Kidney (tissue), 14 donors: ENCODE results near the gene RYR2. TPM values are rescaled to one million over a fixed set of nuclear protein-coding genes. Genes with fewer than 3 reads are reported as not detected.

Experiments
- DNase-seq, 5 donors: peaks; one replicate each; pipeline ENCODE4 v3.0.0-alpha.2; 2013 to 2020
- FAIRE-seq: peaks from 2 replicates; lab custom pipeline; 2012; peaks lifted over from hg19 to GRCh38; lab: Jason Lieb, UNC
- H3K27ac ChIP-seq, 2 donors: one replicate each; pipeline ENCODE4 v1.7.0; 2013; ENCODE audit warnings: low read depth in 2 of 2, low read length in 2 of 2, inconsistent platforms in 1 of 2
- H3K27me3 ChIP-seq: one replicate; pipeline ENCODE4 v1.7.1; 2013; ENCODE audit warnings: low read length, inconsistent platforms; ENCODE audit not compliant: control insufficient read depth, insufficient read depth
- H3K36me3 ChIP-seq, 3 donors: one replicate each; pipeline versions ENCODE4 v1.7.0 to v1.7.1; 2013; ENCODE audit warnings: low read length in 3 of 3, control low read depth in 1 of 3, inconsistent platforms in 1 of 3; ENCODE audit not compliant: insufficient read depth in 3 of 3, control insufficient read depth in 2 of 3
- H3K4me1 ChIP-seq, 3 donors: one replicate each; pipeline versions ENCODE4 v1.7.0 to v1.7.1; 2013; ENCODE audit warnings: low read length in 3 of 3, inconsistent platforms in 1 of 3, low read depth in 1 of 3; ENCODE audit not compliant: control insufficient read depth in 2 of 3, insufficient read depth in 2 of 3
- H3K4me3 ChIP-seq, 3 donors: one replicate each; pipeline versions ENCODE4 v1.7.0 to v1.8.1; 2013; ENCODE audit warnings: low read length in 3 of 3, control low read depth in 1 of 3, inconsistent platforms in 1 of 3
- H3K9ac ChIP-seq, 3 donors: one replicate each; pipeline versions ENCODE4 v1.7.0 to v1.7.1; 2013; ENCODE audit warnings: low read length in 3 of 3, control low read depth in 1 of 3, inconsistent platforms in 1 of 3
- H3K9me3 ChIP-seq, 3 donors: one replicate each; pipeline versions ENCODE4 v1.7.0 to v1.7.1; 2013; ENCODE audit warnings: low read length in 3 of 3, control low read depth in 1 of 3, inconsistent platforms in 1 of 3; ENCODE audit not compliant: control insufficient read depth in 2 of 3, insufficient read depth in 1 of 3
- CTCF ChIP-seq: IDR thresholded peaks from 3 replicates; pipeline ENCODE4 v1.5.1; 2012; ENCODE audit warnings: mild to moderate bottlenecking, moderate library complexity, borderline replicate concordance; ENCODE audit not compliant: insufficient read depth; ENCODE audit errors: extremely low read depth
- intact Hi-C: fragments of 100-400 bp; cut with DNase I; formaldehyde crosslinking; loops from one replicate; pipeline ENCODE4 v1.11.1; 2022
- polyA plus RNA-seq: library from polyadenylated mRNA; stranded (reverse); fragments of 350-450 nt; fragmentation: Illumina TruSeq; extraction: RNeasy Lipid Tissue Mini Kit (QIAGEN cat#74804); gene quantifications from one replicate; pipeline ENCODE4 v1.2.3, GENCODE V29; 2014; ENCODE audit warnings: low read depth, low replicate concordance; ENCODE audit not compliant: insufficient read depth
- total RNA-seq: library from RNA; stranded (reverse); fragmentation: NEBNext Ultra II Directional; extraction: Animal tissue kit (Norgen Biotek cat#: 25700); gene quantifications from one replicate; pipeline ENCODE4 v1.2.1, GENCODE V29; 2021
- donor health status: control.
- donor health status: control.
- donor health status: control.
- donor health status: control.
- donor health status: control.
- donor health status: DM: yes; HTN: yes; CAD: no.
- donor health status: Normal renal cell carcinoma (clear cell type).

The RYR2 gene
- total and polyA plus RNA-seq, 2 donors from 2014 or later = 0.28 to 0.60 TPM

DNA sequence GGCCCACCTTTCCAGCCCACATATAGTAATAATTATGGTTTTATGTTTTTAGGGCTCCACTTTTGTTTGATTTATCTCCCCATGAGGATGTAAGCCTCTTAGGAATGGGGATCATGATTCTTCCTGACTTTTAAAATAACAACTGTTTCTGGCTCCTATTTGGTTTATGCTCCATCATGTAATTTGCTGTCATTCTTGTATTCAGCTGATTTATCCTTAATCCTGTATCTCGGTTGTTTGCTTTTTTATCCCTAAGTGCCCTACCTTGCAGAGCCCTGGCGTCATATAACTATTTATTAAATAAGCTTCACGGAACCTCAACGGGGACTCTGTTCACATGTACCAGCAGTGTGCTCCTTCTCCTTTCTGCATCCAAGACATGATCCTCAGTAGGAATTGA, 70.7 kb downstream of the RYR2 start:
- DNase-seq = no peak
- FAIRE-seq = no peak
- no peak overlapping the region for H3K27ac ChIP-seq
- no peaks in the 10 kb centered on the region for H3K9me3 ChIP-seq
- H3K4me1 ChIP-seq = no peaks in the 10 kb centered on the region
- H3K4me3 ChIP-seq = no peak overlapping the region
- TF ChIP-seq CTCF = no peak
- no peaks in the 10 kb centered on the region for H3K27me3 ChIP-seq
- intact Hi-C loops = no loop called here
- H3K36me3 ChIP-seq = no peaks in the 10 kb centered on the region
- no peak overlapping the region for H3K9ac ChIP-seq

DNA sequence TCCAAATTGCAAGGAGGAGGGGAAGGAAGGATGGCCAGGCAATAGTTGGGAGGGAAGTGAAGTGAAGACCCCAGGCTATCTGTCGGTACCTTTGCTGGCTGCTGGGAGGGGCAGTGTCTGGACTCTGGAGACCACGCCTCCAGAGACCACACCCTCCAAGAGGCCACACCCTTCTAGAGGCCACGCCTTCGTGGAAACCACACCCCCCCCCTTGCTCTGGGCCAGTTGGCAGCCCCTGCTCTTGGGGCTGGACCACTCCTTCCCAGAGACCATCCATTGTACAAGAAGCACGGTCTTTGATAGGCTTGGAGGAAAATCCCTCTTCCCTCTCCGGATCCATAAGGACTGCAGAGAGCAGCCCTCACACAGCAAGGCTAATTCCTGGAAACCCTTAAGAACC, 73.1 kb downstream of the RYR2 start:
- Histone ChIP-seq H3K9me3 (no peaks in the 10 kb centered on the region), H3K4me1 (no peaks in the 10 kb centered on the region), H3K27me3 (no peaks in the 10 kb centered on the region), H3K36me3 (no peaks in the 10 kb centered on the region), H3K9ac (no peak overlapping the region), H3K27ac (no peak overlapping the region), H3K4me3 (no peak overlapping the region)
- TF ChIP-seq CTCF = no peak
- FAIRE-seq (no peak), DNase-seq (no peak)
- intact Hi-C loops = no loop called here

- Histone ChIP-seq H3K9me3 (no peaks in the 10 kb centered on the region), H3K4me1 (no peaks in the 10 kb centered on the region), H3K4me3 (no peak overlapping the region), H3K36me3 (no peaks in the 10 kb centered on the region), H3K27me3 (no peaks in the 10 kb centered on the region), H3K9ac (no peak overlapping the region), H3K27ac (no peak overlapping the region)
- DNase-seq (no peak), FAIRE-seq (no peak)
- intact Hi-C loops = no loop called here
- no peak for TF ChIP-seq CTCF
These were observed 77.1 kb downstream of the RYR2 start for GRCh38 chr1:237119091-237119490.

- Histone ChIP-seq H3K9me3 (no peaks in the 10 kb centered on the region), H3K36me3 (no peaks in the 10 kb centered on the region), H3K4me3 (no peak overlapping the region), H3K27ac (no peak overlapping the region), H3K27me3 (no peaks in the 10 kb centered on the region), H3K4me1 (no peaks in the 10 kb centered on the region), H3K9ac (no peak overlapping the region)
- FAIRE-seq = no peak
- TF ChIP-seq CTCF = no peak
- intact Hi-C loops = no loop called here
- no peak for DNase-seq
These were observed 78.7 kb downstream of the RYR2 start for GRCh38 chr1:237120683-237121082.
